ENCODE data around the gene ARGLU1. TPM values are rescaled to one million over a fixed set of nuclear protein-coding genes. Genes with fewer than 3 reads are reported as not detected.

Gene ARGLU1
- polyA plus RNA-seq, 1 donor (not counting 4 experiments of a cell fraction or from before 2014, with no cell fraction given): 96.8 TPM

DNA sequence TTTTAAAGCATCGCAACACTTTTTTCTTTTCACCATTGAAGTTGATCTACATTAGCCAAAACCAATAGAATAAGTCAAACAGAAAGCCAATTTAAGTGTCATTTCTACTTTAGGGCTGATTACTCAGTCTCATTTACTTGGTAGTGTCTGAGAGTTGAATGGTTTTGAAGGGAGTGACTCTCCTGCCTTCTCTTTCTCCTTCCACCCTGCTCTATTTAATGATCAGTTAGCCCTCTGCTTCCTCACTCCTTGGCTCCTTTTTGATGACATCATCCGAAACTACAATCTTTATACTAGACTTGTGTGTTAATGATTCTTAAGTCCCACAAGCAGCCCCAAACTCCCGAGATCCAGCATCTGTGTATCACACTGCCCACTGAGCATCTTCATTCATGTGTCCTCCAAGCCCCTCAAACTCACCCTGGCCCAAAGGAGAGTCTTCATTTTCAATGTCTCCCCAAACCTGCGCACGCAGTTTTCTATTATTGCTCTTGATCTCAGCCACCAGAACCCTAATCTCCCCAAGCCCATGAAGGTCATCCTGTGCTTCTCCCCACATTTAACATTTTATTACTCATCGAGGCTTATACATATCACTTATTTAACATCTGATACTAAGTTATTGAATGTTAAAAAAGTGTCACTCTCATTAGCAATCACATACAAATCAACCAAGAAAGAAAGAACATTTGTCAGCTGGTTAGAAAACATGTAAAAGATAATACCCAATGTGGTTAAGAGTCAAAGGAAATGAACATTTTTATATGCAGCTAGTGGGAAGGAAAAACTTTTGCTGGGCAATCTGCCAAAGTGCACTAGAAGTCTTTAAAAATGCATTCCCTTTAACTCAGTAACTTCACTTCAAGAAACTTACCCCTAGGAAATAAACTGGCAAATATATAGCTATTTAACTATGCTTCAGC is 32.2 kb upstream of the ARGLU1 start:
- Histone ChIP-seq H3K9ac (ENCODE audit: control insufficient read depth, extremely low read depth, insufficient read depth, low read length) (no peak overlapping the region), H4K20me1 (ENCODE audit: control insufficient read depth, extremely low read depth, insufficient read depth, low read length) (no peaks in the 10 kb centered on the region), H3K27me3 (ENCODE audit: control insufficient read depth, extremely low read depth, insufficient read depth, low read length) (no peaks in the 10 kb centered on the region), H3K79me2 (ENCODE audit: control insufficient read depth, insufficient read depth, low read length) (no peaks in the 10 kb centered on the region), H2AFZ (ENCODE audit: control insufficient read depth, low read length) (no peak overlapping the region), H3K27ac (ENCODE audit: control insufficient read depth, insufficient read depth, low read length) (no peak overlapping the region), H3K36me3 (ENCODE audit: control insufficient read depth in 2 of 2, extremely low read depth in 1 of 2, insufficient read depth in 2 of 2, low read length in 2 of 2) (no peaks in the 10 kb centered on the region), H3K4me3 (ENCODE audit: control insufficient read depth in 2 of 3, extremely low read depth in 1 of 3, insufficient read depth in 2 of 3, low read depth in 1 of 3, low read length in 3 of 3) (no peak overlapping the region), H3K4me2 (ENCODE audit: control insufficient read depth, extremely low read depth, insufficient read depth, low read depth, low read length) (no peak overlapping the region), H3K9me3 (ENCODE audit: control insufficient read depth, low read depth, low read length) (no peaks in the 10 kb centered on the region), H3K9me1 (ENCODE audit: control insufficient read depth, extremely low read depth, insufficient read depth, low read length) (no peaks in the 10 kb centered on the region), H3K4me1 (ENCODE audit: control insufficient read depth, extremely low read depth, insufficient read depth, low read length) (peaks cover 4% of the 10 kb centered on the region)
- FAIRE-seq: no peak
- DNase-seq (ENCODE audit: low read depth, low spot score): no peak
- no peak for TF ChIP-seq EZH2 (IDR thresholded peaks at IDR 0.05; ENCODE audit: low read length)
- TF ChIP-seq, protein P1, sequence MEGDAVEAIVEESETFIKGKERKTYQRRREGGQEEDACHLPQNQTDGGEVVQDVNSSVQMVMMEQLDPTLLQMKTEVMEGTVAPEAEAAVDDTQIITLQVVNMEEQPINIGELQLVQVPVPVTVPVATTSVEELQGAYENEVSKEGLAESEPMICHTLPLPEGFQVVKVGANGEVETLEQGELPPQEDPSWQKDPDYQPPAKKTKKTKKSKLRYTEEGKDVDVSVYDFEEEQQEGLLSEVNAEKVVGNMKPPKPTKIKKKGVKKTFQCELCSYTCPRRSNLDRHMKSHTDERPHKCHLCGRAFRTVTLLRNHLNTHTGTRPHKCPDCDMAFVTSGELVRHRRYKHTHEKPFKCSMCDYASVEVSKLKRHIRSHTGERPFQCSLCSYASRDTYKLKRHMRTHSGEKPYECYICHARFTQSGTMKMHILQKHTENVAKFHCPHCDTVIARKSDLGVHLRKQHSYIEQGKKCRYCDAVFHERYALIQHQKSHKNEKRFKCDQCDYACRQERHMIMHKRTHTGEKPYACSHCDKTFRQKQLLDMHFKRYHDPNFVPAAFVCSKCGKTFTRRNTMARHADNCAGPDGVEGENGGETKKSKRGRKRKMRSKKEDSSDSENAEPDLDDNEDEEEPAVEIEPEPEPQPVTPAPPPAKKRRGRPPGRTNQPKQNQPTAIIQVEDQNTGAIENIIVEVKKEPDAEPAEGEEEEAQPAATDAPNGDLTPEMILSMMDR (optimal IDR thresholded peaks at IDR 0.05 in 1 of 3, IDR thresholded peaks at IDR 0.05 in 1 of 3, conservative IDR thresholded peaks at IDR 0.05 in 1 of 3; ENCODE audit: extremely low read depth in 1 of 3, insufficient read depth in 2 of 3, low read length in 3 of 3): no peak
- dilution Hi-C loops (cut with MboI; ENCODE audit: extremely low pct_ligation_motif_present, low sequenced_read_pairs): no loop called here

GRCh38 chr13:106597749-106598395 is 29.9 kb upstream of the ARGLU1 start:
- DNase-seq (ENCODE audit: low read depth, low spot score) (no peak), FAIRE-seq (no peak)
- dilution Hi-C loops (cut with MboI; ENCODE audit: extremely low pct_ligation_motif_present, low sequenced_read_pairs): no loop called here
- Histone ChIP-seq H2AFZ (ENCODE audit: control insufficient read depth, low read length) (no peak overlapping the region), H3K27ac (ENCODE audit: control insufficient read depth, insufficient read depth, low read length) (no peak overlapping the region), H3K4me3 (ENCODE audit: control insufficient read depth in 2 of 3, extremely low read depth in 1 of 3, insufficient read depth in 2 of 3, low read depth in 1 of 3, low read length in 3 of 3) (no peak overlapping the region), H3K36me3 (ENCODE audit: control insufficient read depth in 2 of 2, extremely low read depth in 1 of 2, insufficient read depth in 2 of 2, low read length in 2 of 2) (no peaks in the 10 kb centered on the region), H3K27me3 (ENCODE audit: control insufficient read depth, extremely low read depth, insufficient read depth, low read length) (no peaks in the 10 kb centered on the region), H3K9me3 (ENCODE audit: control insufficient read depth, low read depth, low read length) (no peaks in the 10 kb centered on the region), H4K20me1 (ENCODE audit: control insufficient read depth, extremely low read depth, insufficient read depth, low read length) (no peaks in the 10 kb centered on the region), H3K9ac (ENCODE audit: control insufficient read depth, extremely low read depth, insufficient read depth, low read length) (no peak overlapping the region), H3K4me1 (ENCODE audit: control insufficient read depth, extremely low read depth, insufficient read depth, low read length) (peaks cover 4% of the 10 kb centered on the region), H3K9me1 (ENCODE audit: control insufficient read depth, extremely low read depth, insufficient read depth, low read length) (no peaks in the 10 kb centered on the region), H3K79me2 (ENCODE audit: control insufficient read depth, insufficient read depth, low read length) (no peaks in the 10 kb centered on the region), H3K4me2 (ENCODE audit: control insufficient read depth, extremely low read depth, insufficient read depth, low read depth, low read length) (no peak overlapping the region)
- TF ChIP-seq, protein P1 (optimal IDR thresholded peaks at IDR 0.05 in 1 of 3, IDR thresholded peaks at IDR 0.05 in 1 of 3, conservative IDR thresholded peaks at IDR 0.05 in 1 of 3; ENCODE audit: extremely low read depth in 1 of 3, insufficient read depth in 2 of 3, low read length in 3 of 3): no peak
